Coronary artery (tissue), 2 donors: Measurements from ENCODE around the gene PIERCE2.
"Not testable (repeated sequence)": the region's sequence is repeated elsewhere in the genome, so short reads cannot be mapped to it uniquely, and the experiment has no call there.

Experiments
- DNase-seq: peaks from one replicate; pipeline ENCODE4 v3.0.0-alpha.2; 2017; ENCODE audit warnings: low spot score
- H3K27ac ChIP-seq, 2 donors: fragments of 200-600 bp; sonication (generic); one replicate each; pipeline ENCODE4 v1.5.1; 2016 to 2019
- H3K4me3 ChIP-seq: fragments of 200-600 bp; sonication (generic); 2 replicates; pipeline ENCODE4 v1.5.1; 2016; ENCODE audit warnings: mild to moderate bottlenecking, moderate library complexity
- CTCF ChIP-seq: fragments of 200-600 bp; sonication (generic); IDR thresholded peaks from one replicate; pipeline ENCODE4 v1.5.1; 2019; ENCODE audit warnings: antibody characterized with exemption

The PIERCE2 gene

GRCh38 chr15:55434989-55435825 is 26.9 kb downstream of the PIERCE2 start:
- H3K27ac ChIP-seq, result no peak overlapping the region
- DNase-seq, result no peak
- H3K4me3 ChIP-seq, result no peak overlapping the region
- TF ChIP-seq CTCF, result peak; percentile 43

GRCh38 chr15:55443141-55443540 is 34.8 kb downstream of the PIERCE2 start:
- DNase-seq, H3K4me3 ChIP-seq: not testable (repeated sequence)

GRCh38 chr15:55445936-55446335 is 37.6 kb downstream of the PIERCE2 start:
- not testable (repeated sequence) for DNase-seq, H3K4me3 ChIP-seq, H3K27ac ChIP-seq

More at GRCh38 chr15:55443141-55443540, 34.8 kb downstream of the PIERCE2 start:
- H3K27ac ChIP-seq, result not testable (repeated sequence)

- DNase-seq, H3K27ac ChIP-seq, H3K4me3 ChIP-seq: not testable (repeated sequence)
Observed at GRCh38 chr15:55446379-55447029, 38.2 kb downstream of the PIERCE2 start.

GRCh38 chr15:55447030-55447394 is 38.7 kb downstream of the PIERCE2 start:
- not testable (repeated sequence) for H3K27ac ChIP-seq, DNase-seq, H3K4me3 ChIP-seq

- Histone ChIP-seq H3K27ac (no peak overlapping the region), H3K4me3 (no peak overlapping the region)
- no peak for DNase-seq
- no peak for TF ChIP-seq CTCF
Observed at GRCh38 chr15:55457401-55458022, 49.2 kb downstream of the PIERCE2 start.

GRCh38 chr15:55461447-55461846 is 53.2 kb downstream of the PIERCE2 start:
- Histone ChIP-seq H3K27ac (no peak overlapping the region), H3K4me3 (no peak overlapping the region)
- no peak for TF ChIP-seq CTCF
- no peak for DNase-seq

GRCh38 chr15:55468321-55468720 is 60.0 kb downstream of the PIERCE2 start:
- no peak for TF ChIP-seq CTCF
- Histone ChIP-seq H3K4me3 (no peak overlapping the region), H3K27ac (no peak overlapping the region)
- DNase-seq, result no peak
